Activated CD4-positive, alpha-beta T cell treated with anti-CD3 and anti-CD28 coated beads, Interleukin-2, amount 50 U/mL, for 16 hours (primary cell): Measurements from ENCODE around the gene BACE1-AS.
"Not testable (repeated sequence)": the region's sequence is repeated elsewhere in the genome, so short reads cannot be mapped to it uniquely, and the experiment has no call there.

Experiments used
- DNase-seq: peaks from one replicate; pipeline ENCODE4 v3.0.0-alpha.2; 2020

The BACE1-AS gene

GRCh38 chr11:117290809-117291396, at the start of gene BACE1-AS:
Gene BACE1-AS (plus strand): TSS chr11:117291346.
- no peak for DNase-seq

- DNase-seq = no peak
These were observed 42.8 kb upstream of the BACE1-AS start for GRCh38 chr11:117248341-117248740.

- DNase-seq = no peak
These were observed 41.6 kb upstream of the BACE1-AS start for GRCh38 chr11:117249571-117249970.

- DNase-seq = no peak
These were observed 39.6 kb upstream of the BACE1-AS start for GRCh38 chr11:117251506-117251905.

- no peak for DNase-seq
These were observed 35.2 kb upstream of the BACE1-AS start for GRCh38 chr11:117255966-117256365.

GRCh38 chr11:117256573-117256972, 34.6 kb upstream of the BACE1-AS start:
- no peak for DNase-seq

GRCh38 chr11:117258576-117258975, 32.6 kb upstream of the BACE1-AS start:
- no peak for DNase-seq

GRCh38 chr11:117259417-117259816, 31.7 kb upstream of the BACE1-AS start:
- no peak for DNase-seq

GRCh38 chr11:117264624-117265323, 26.4 kb upstream of the BACE1-AS start:
- not testable (repeated sequence) for DNase-seq

GRCh38 chr11:117265745-117266144, 25.4 kb upstream of the BACE1-AS start:
- DNase-seq = no peak

- DNase-seq = no peak
These were observed 21.3 kb upstream of the BACE1-AS start for GRCh38 chr11:117269856-117270255.

- DNase-seq = no peak
These were observed 19.9 kb upstream of the BACE1-AS start for GRCh38 chr11:117271208-117271607.

GRCh38 chr11:117272175-117272574, 19.0 kb upstream of the BACE1-AS start:
- DNase-seq = not testable (repeated sequence)

- DNase-seq = no peak
These were observed 17.4 kb upstream of the BACE1-AS start for GRCh38 chr11:117273550-117274289.

- no peak for DNase-seq
These were observed 12.8 kb upstream of the BACE1-AS start for GRCh38 chr11:117278347-117278746.

- peak; percentile 40 for DNase-seq
These were observed 11.3 kb upstream of the BACE1-AS start for GRCh38 chr11:117279711-117280376.

GRCh38 chr11:117281159-117281558, 10.0 kb upstream of the BACE1-AS start:
- no peak for DNase-seq

GRCh38 chr11:117281869-117282268, 9.3 kb upstream of the BACE1-AS start:
- DNase-seq = no peak

- DNase-seq = no peak
These were observed 8.2 kb upstream of the BACE1-AS start for GRCh38 chr11:117282956-117283355.

- no peak for DNase-seq
These were observed 7.1 kb upstream of the BACE1-AS start for GRCh38 chr11:117284053-117284452.

GRCh38 chr11:117286588-117286987, 4.6 kb upstream of the BACE1-AS start:
- DNase-seq = no peak

- no peak for DNase-seq
These were observed 3.5 kb upstream of the BACE1-AS start for GRCh38 chr11:117287668-117288067.

- no peak for DNase-seq
These were observed 1.4 kb upstream of the BACE1-AS start for GRCh38 chr11:117289795-117290194.
